Endodermal cell (in vitro differentiated cells): Measurements from ENCODE around the gene NT5E. TPM values are rescaled to one million over a fixed set of nuclear protein-coding genes. Genes with fewer than 3 reads are reported as not detected.

Experiments
- DNase-seq: peaks from one replicate; pipeline ENCODE4 v3.0.0-alpha.2; 2017
- H3K27ac ChIP-seq: 2 replicates; pipeline ENCODE4 v1.5.1; 2013; ENCODE audit warnings: mild to moderate bottlenecking, low read depth, low read length, moderate library complexity
- H3K27me3 ChIP-seq: 2 replicates; pipeline ENCODE4 v1.6.1; 2013; ENCODE audit warnings: mild to moderate bottlenecking, low read length, moderate library complexity; ENCODE audit not compliant: insufficient read depth, control insufficient read depth, poor library complexity, severe bottlenecking
- H3K36me3 ChIP-seq: 2 replicates; pipeline ENCODE4 v1.7.0; 2013; ENCODE audit warnings: mild to moderate bottlenecking, low read length, moderate library complexity; ENCODE audit not compliant: control insufficient read depth, insufficient read depth
- H3K4me1 ChIP-seq: one replicate; pipeline ENCODE4 v1.7.0; 2013; ENCODE audit warnings: low read length; ENCODE audit not compliant: control insufficient read depth, insufficient read depth
- H3K4me3 ChIP-seq: 2 replicates; pipeline ENCODE4 v1.5.1; 2013; ENCODE audit warnings: mild to moderate bottlenecking, low read length, moderate library complexity
- H3K9ac ChIP-seq: 2 replicates; pipeline ENCODE4 v1.6.1; 2013; ENCODE audit warnings: mild to moderate bottlenecking, low read length, moderate library complexity; ENCODE audit not compliant: poor library complexity, severe bottlenecking; ENCODE audit errors: extremely low read depth
- H3K9me3 ChIP-seq: 2 replicates; pipeline ENCODE4 v1.6.1; 2013; ENCODE audit warnings: mild to moderate bottlenecking, low read length, moderate library complexity; ENCODE audit not compliant: control insufficient read depth
- H3K27ac Mint-ChIP-seq: 2 replicates; pipeline ENCODE4 v1.8.0; 2020; ENCODE audit warnings: mixed read lengths
- H3K27me3 Mint-ChIP-seq: 2 replicates; pipeline ENCODE4 v1.8.0; 2021; ENCODE audit warnings: mild to moderate bottlenecking, mixed read lengths; ENCODE audit not compliant: insufficient read depth
- H3K36me3 Mint-ChIP-seq: 2 replicates; pipeline ENCODE4 v1.8.0; 2020; ENCODE audit warnings: low read depth, mixed read lengths
- H3K4me1 Mint-ChIP-seq: 2 replicates; pipeline ENCODE4 v1.8.0; 2020; ENCODE audit warnings: mixed read lengths
- H3K4me3 Mint-ChIP-seq: 2 replicates; pipeline ENCODE4 v1.8.0; 2020; ENCODE audit warnings: mild to moderate bottlenecking, moderate library complexity, mixed read lengths
- H3K9me3 Mint-ChIP-seq: 2 replicates; pipeline ENCODE4 v1.8.0; 2020; ENCODE audit warnings: mild to moderate bottlenecking, mixed read lengths
- WGBS, 2 experiments: methylation state at CpG; one replicate each; pipeline versions ENCODE4 v1.1.5 to v1.1.7; 2013; ENCODE audit warnings: missing lambda C conversion rate in 2 of 2, mixed read lengths in 1 of 2; ENCODE audit not compliant: insufficient coverage in 1 of 2, insufficient read length in 1 of 2; 5-methylcytosine and 5-hydroxymethylcytosine counted together
- total RNA-seq, 2 donors: library from RNA; stranded (reverse); fragmentation: NEBNext Ultra II Directional in 1 of 2; extraction: Animal tissue kit (Norgen Biotek cat#: 25700) in 1 of 2; gene quantifications; 2 replicates in 1 of 2; 3 replicates in 1 of 2; pipeline ENCODE4 v1.2.1, GENCODE V29; 2021
- TF ChIP-seq, protein P1 (sequence below): fragments of 200-600 bp; sonication (generic); conservative IDR thresholded peaks from 2 replicates; pipeline ENCODE4 v1.5.0; 2021; ENCODE audit warnings: antibody characterized with exemption, mild to moderate bottlenecking

NT5E gene
- total RNA-seq, 2 donors from 2014 or later = 0.33 to 0.75 TPM

DNA sequence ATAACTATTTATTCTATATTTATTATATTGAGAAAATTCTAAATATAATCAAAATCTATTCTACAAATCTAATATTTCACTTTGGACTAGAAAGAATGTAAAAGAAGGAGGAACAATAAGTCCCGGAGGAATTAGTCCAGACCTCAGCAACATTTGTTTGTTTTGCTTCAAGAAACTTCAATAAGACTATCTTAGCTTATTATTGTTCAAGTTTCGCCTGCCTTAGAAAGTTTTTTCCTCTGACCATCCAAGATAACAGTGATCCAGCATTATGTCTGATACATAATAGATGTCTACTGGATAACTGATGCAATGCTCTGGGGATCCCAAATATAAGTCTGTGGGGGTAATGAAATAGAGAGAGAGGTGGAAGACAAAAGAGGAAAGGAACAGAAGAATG, 28.7 kb upstream of the NT5E start:
- Mint-ChIP-seq H3K4me1 (no peaks in the 10 kb centered on the region), H3K36me3 (no peaks in the 10 kb centered on the region), H3K27ac (no peak overlapping the region), H3K4me3 (no peak overlapping the region), H3K9me3 (peaks cover 4% of the 10 kb centered on the region), H3K27me3 (no peaks in the 10 kb centered on the region)
- H3K4me1 ChIP-seq = no peaks in the 10 kb centered on the region
- WGBS, 2 experiments = 89% methylated on average over 2 of the region's 2 CpGs; no CpG with 5 or more reads in 1 of the 2 experiments
- no peaks in the 10 kb centered on the region for H3K9me3 ChIP-seq
- no peak overlapping the region for H3K9ac ChIP-seq
- DNase-seq = no peak
- H3K36me3 ChIP-seq = no peaks in the 10 kb centered on the region
- no peak overlapping the region for H3K4me3 ChIP-seq
- H3K27ac ChIP-seq = no peak overlapping the region
- H3K27me3 ChIP-seq = no peaks in the 10 kb centered on the region
- TF ChIP-seq, protein P1, sequence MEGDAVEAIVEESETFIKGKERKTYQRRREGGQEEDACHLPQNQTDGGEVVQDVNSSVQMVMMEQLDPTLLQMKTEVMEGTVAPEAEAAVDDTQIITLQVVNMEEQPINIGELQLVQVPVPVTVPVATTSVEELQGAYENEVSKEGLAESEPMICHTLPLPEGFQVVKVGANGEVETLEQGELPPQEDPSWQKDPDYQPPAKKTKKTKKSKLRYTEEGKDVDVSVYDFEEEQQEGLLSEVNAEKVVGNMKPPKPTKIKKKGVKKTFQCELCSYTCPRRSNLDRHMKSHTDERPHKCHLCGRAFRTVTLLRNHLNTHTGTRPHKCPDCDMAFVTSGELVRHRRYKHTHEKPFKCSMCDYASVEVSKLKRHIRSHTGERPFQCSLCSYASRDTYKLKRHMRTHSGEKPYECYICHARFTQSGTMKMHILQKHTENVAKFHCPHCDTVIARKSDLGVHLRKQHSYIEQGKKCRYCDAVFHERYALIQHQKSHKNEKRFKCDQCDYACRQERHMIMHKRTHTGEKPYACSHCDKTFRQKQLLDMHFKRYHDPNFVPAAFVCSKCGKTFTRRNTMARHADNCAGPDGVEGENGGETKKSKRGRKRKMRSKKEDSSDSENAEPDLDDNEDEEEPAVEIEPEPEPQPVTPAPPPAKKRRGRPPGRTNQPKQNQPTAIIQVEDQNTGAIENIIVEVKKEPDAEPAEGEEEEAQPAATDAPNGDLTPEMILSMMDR = no peak

DNA sequence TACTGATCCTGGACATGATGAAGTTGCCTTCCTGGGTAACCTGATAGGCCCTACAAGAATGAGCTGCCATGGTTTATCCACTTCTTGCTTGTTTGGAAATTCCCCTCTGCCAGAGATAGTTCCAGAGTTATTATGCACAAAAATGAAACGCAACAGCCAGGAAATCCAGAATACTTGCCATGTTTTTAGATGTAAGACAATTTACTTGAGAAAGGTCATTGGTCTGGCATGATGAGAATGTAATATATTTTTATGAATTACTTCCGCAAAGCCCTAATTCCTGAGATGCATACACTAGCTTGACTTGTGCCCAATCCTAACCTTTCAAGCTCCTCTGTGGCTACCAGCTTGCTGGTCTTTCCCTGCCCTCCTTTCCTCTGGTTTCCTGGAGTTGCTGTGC, 27.9 kb upstream of the NT5E start:
- Histone ChIP-seq H3K4me3 (no peak overlapping the region), H3K27me3 (no peaks in the 10 kb centered on the region), H3K9me3 (no peaks in the 10 kb centered on the region), H3K36me3 (no peaks in the 10 kb centered on the region), H3K27ac (no peak overlapping the region), H3K9ac (no peak overlapping the region), H3K4me1 (no peaks in the 10 kb centered on the region)
- WGBS, 2 experiments = 99 to 100% methylated on average over 1 to 2 of the region's 2 CpGs
- peaks cover 8% of the 10 kb centered on the region for H3K9me3 Mint-ChIP-seq
- TF ChIP-seq, protein P1 = no peak
- H3K36me3 Mint-ChIP-seq = no peaks in the 10 kb centered on the region
- no peak overlapping the region for H3K27ac Mint-ChIP-seq
- no peak for DNase-seq
- H3K4me3 Mint-ChIP-seq = no peak overlapping the region
- H3K27me3 Mint-ChIP-seq = no peaks in the 10 kb centered on the region
- H3K4me1 Mint-ChIP-seq = no peaks in the 10 kb centered on the region

DNA sequence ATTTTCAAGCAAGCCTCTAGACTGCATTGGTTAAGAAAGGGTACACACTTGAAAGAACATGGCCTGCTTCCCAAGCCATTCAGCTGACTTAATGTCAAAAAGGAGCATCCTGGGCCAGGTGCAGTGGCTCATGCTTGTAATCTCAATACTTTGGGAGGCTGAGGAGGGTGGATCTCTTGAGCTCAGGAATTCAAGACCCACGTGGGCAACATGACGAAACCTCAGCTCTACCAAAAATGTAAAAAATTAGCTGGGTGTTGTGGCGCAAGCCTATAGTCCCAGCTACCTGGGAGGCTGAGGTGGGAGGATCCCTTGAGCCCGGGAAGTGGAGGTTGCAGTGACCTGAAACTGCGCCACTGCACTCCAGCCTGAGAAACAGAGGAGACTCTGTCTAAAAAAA, 26.9 kb upstream of the NT5E start:
- Histone ChIP-seq H3K4me3 (no peak overlapping the region), H3K4me1 (no peaks in the 10 kb centered on the region), H3K9me3 (no peaks in the 10 kb centered on the region), H3K36me3 (no peaks in the 10 kb centered on the region), H3K9ac (no peak overlapping the region), H3K27ac (no peak overlapping the region), H3K27me3 (no peaks in the 10 kb centered on the region)
- 92% methylated on average over 5 of the region's 5 CpGs; no CpG with 5 or more reads in 1 of the 2 experiments for WGBS, 2 experiments
- no peak overlapping the region for H3K4me3 Mint-ChIP-seq
- H3K9me3 Mint-ChIP-seq = peaks cover 11% of the 10 kb centered on the region
- TF ChIP-seq, protein P1 = no peak
- no peaks in the 10 kb centered on the region for H3K36me3 Mint-ChIP-seq
- H3K4me1 Mint-ChIP-seq = no peaks in the 10 kb centered on the region
- no peaks in the 10 kb centered on the region for H3K27me3 Mint-ChIP-seq
- DNase-seq = no peak
- no peak overlapping the region for H3K27ac Mint-ChIP-seq
